Suprapubic skin (tissue), 4 donors: ENCODE measurements around the gene TEC.

Source experiments
- CTCF ChIP-seq, 2 donors: fragments of 200-600 bp in 1 of 2; fragments of 450-650 bp in 1 of 2; sonication (generic) in 1 of 2; IDR thresholded peaks; one replicate each; pipeline ENCODE4 v1.5.1; 2016 to 2019; ENCODE audit warnings: antibody characterized with exemption in 2 of 2, mild to moderate bottlenecking in 1 of 2, moderate library complexity in 1 of 2
- POLR2A ChIP-seq, 2 donors: fragments of 450-650 bp; IDR thresholded peaks; one replicate each; pipeline ENCODE4 v1.6.1; 2017; ENCODE audit warnings: antibody characterized with exemption in 2 of 2, mild to moderate bottlenecking in 2 of 2, moderate library complexity in 2 of 2
- POLR2AphosphoS5 ChIP-seq, 3 donors: sonication (generic); formaldehyde crosslinking; IDR thresholded peaks; one replicate each; pipeline ENCODE4 v1.6.1; 2017; ENCODE audit warnings: antibody characterized with exemption in 3 of 3

- TF ChIP-seq POLR2A (IDR thresholded peaks at IDR 0.05): no peak
- TF ChIP-seq CTCF (IDR thresholded peaks at IDR 0.05): no peak
- no peak for TF ChIP-seq POLR2AphosphoS5 (IDR thresholded peaks at IDR 0.05)
These were observed 131.8 kb downstream of the TEC start for GRCh38 chr4:48137846-48138245.
